GM18951 (cell line): Measurements from ENCODE around the gene PLP2.
"Not testable (repeated sequence)": the region's sequence is repeated elsewhere in the genome, so short reads cannot be mapped to it uniquely, and the experiment has no call there.

ENCODE experiments used
- POLR2A ChIP-seq: IDR thresholded peaks from 4 replicates; pipeline ENCODE4 v1.6.1; 2011; ENCODE audit warnings: mild to moderate bottlenecking; ENCODE audit not compliant: insufficient read length, insufficient read depth; ENCODE audit errors: extremely low read depth
- in situ Hi-C: fragments of 300-500 bp; cut with MboI; formaldehyde crosslinking; loops from one replicate; pipeline ENCODE4 v1.12.0; 2022; ENCODE audit warnings: low sequenced_read_pairs, mixed read lengths, inconsistent platforms; ENCODE audit not compliant: unreplicated experiment

Gene PLP2

GRCh38 chrX:49167740-49168108 lies 4.0 kb upstream of the PLP2 start:
- TF ChIP-seq POLR2A: no peak
- in situ Hi-C loops: no loop called here

- no peak for TF ChIP-seq POLR2A
- in situ Hi-C loops: no loop called here
These were observed 632 bp downstream of the PLP2 start for GRCh38 chrX:49172280-49172780.

GRCh38 chrX:49173544-49173943 lies 1.8 kb downstream of the PLP2 start:
- in situ Hi-C loops: not testable (repeated sequence)

GRCh38 chrX:49174723-49175122 lies 3.0 kb downstream of the PLP2 start:
- in situ Hi-C loops: no loop called here

GRCh38 chrX:49175435-49176274 lies 4.0 kb downstream of the PLP2 start:
- TF ChIP-seq POLR2A: no peak
- in situ Hi-C loops: no loop called here

More at GRCh38 chrX:49174723-49175122, 3.0 kb downstream of the PLP2 start:
- no peak for TF ChIP-seq POLR2A

- TF ChIP-seq POLR2A: no peak
- in situ Hi-C loops: no loop called here
These were observed 5.0 kb downstream of the PLP2 start for GRCh38 chrX:49176421-49177326.

- in situ Hi-C loops: no loop called here
- no peak for TF ChIP-seq POLR2A
These were observed 5.7 kb downstream of the PLP2 start for GRCh38 chrX:49177338-49177833.

GRCh38 chrX:49177873-49178480 lies 6.3 kb downstream of the PLP2 start:
- TF ChIP-seq POLR2A: no peak
- in situ Hi-C loops: no loop called here

- no peak for TF ChIP-seq POLR2A
- in situ Hi-C loops: no loop called here
These were observed 6.8 kb downstream of the PLP2 start for GRCh38 chrX:49178537-49178936.

- in situ Hi-C loops: no loop called here
These were observed 7.7 kb downstream of the PLP2 start for GRCh38 chrX:49179358-49179757.

GRCh38 chrX:49183701-49184281 lies 12.1 kb downstream of the PLP2 start:
- in situ Hi-C loops: no loop called here

More at GRCh38 chrX:49179358-49179757, 7.7 kb downstream of the PLP2 start:
- TF ChIP-seq POLR2A: no peak

GRCh38 chrX:49184294-49185281 lies 12.9 kb downstream of the PLP2 start:
- peak; percentile 54 for TF ChIP-seq POLR2A
- in situ Hi-C loops: no loop called here

More at GRCh38 chrX:49183701-49184281, 12.1 kb downstream of the PLP2 start:
- no peak for TF ChIP-seq POLR2A
